GM19099 (cell line): ENCODE measurements around the gene SLC6A12.

Experiments used
- POLR2A ChIP-seq: IDR thresholded peaks from 3 replicates; pipeline ENCODE4 v1.6.1; 2011; ENCODE audit warnings: low read depth; ENCODE audit not compliant: insufficient read length; ENCODE audit errors: extremely low read depth

Gene SLC6A12

DNA sequence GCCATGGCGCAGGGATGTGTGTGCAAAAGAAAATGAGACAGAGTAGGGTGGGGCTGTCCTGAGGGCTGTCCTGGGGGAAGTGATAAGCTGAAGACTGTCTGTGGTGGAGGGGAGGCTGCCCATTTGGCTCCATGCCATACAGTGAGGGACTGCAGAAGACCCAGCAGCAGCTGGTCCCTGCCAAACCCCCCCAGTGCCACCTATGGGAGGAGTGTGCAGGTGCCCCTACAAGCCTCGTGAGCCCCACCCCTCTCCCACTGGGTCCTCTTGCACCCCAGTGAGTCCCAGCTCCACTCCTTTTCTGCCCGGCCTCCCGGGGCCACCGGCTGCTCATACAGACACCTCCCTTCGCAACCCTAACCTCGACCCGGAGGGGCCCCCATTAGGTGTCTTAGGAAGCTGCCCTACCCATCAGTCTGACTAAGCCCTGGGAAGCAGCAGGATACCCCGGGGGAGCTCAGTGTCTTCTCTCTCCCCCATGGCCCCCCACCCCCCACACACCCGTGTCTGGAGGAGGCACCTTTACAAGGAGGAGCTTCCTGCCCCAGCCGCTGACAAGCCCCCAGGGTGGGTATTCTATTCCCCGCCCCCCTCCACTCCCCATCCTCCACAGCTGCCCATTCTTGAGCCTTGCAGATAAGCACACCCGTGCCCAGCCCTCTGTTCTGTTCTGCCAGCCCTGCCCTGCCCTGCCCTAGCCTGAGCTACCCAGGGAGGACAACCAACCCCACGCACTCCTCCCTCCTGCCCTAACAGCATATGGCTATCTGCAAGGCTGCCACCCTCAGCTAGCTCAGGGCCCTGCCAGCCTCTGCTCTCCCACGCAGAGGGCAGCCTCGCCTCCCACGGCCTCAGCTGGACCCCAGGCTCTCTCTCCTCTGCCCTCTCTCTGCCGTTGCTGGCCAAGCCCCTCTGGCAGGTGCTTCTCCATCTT lies 41.9 kb downstream of the SLC6A12 start:
- no peak for TF ChIP-seq POLR2A

DNA sequence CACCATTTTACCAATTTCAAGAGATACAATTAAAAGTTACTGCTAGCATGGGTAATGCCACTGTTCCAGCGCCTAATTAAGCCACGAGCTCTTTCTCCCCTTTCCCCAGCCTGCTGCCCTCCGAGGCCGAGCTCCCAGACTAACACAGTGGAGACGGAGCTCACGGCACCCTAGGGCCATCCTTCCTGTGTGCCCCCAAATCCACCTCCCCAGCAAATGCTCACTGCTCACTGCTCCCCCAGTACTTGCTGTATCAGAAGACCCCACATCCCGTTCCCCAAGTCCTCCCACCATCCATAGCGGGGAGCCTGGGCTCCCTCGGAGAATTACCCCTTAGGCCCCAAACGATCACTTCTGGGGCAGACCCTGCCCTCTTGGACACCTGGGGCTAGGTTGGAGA lies 42.7 kb downstream of the SLC6A12 start:
- no peak for TF ChIP-seq POLR2A

DNA sequence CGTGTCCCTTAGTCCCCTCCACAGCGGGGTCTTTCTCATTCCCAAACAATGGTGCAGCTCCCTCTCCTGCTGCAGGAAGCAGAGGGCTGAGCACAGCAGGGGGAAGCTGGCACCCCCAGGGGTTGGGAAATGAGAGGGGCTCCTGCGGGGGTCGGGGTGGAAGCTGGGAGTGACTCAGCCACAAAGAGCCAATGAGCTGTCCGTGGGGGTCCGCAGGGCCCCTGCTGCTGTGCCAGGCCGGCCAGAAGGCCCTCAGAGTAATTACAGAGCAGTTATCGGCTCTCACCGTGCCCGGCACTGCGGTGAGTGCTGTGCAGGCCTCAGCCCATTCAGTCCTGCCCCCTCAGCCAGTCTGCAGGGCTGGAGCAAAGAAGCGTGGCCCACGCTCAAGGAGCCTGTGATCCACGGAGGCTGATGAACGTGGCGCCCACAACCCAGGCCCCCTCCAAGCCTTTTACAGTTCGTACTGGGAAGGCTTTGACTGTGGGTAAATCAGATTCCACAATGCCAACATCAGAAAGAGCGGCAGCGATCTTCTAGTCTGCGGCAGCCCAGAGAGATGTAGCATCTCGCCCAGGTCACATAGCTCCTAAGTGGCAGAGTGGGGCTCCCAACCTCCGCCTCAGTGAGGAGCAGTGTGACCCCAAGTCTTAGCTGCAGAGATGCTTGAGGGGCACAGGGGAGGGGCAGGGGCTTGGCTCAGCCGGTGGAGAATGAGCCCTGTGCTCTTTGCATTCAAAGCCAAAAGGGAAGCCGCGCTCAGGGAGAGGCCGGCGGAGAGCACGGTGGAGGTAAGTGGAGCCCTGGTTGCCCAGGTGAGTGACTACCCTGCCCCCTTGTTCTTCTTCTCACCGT lies 43.4 kb downstream of the SLC6A12 start:
- TF ChIP-seq POLR2A, result no peak

DNA sequence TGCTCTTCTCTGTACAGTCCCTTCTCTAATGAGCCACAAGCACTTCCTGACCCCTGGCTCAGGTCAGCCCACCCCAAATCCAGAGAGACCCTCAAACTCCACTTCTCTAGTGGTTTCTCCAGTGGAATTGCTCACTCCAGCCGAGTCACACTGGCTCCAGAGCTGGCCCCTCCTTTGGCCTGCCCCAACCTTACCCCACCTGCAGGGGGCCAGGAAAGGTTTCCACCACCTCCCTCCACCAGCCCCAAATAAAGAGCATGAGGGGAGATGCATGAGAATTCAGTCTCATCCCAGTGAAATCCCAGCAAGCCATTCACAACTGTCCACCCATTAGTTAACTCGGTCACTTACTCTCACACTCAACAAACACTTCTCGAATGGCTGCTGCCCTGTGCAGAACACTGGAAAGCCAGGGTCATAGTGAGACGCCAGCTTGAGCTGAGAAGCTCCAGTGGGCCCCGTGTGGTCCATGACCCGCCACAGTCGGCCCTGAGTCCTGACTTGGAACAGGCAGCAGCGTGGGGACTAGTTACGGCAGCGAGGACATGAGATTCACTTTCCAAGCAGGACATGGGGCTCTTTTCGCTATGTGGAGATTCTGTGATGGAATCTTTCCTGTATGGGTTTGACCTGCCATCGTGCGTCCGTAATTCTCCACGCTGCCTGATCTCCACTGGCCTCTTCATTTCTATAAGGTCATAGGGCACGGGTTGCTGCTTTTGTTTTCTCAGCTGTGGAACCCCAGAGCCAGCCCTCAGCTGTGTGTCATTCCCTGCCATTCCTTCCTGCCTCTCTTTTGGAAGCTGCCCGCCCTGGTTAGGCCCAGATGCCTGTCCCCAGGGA lies 44.2 kb downstream of the SLC6A12 start:
- no peak for TF ChIP-seq POLR2A

DNA sequence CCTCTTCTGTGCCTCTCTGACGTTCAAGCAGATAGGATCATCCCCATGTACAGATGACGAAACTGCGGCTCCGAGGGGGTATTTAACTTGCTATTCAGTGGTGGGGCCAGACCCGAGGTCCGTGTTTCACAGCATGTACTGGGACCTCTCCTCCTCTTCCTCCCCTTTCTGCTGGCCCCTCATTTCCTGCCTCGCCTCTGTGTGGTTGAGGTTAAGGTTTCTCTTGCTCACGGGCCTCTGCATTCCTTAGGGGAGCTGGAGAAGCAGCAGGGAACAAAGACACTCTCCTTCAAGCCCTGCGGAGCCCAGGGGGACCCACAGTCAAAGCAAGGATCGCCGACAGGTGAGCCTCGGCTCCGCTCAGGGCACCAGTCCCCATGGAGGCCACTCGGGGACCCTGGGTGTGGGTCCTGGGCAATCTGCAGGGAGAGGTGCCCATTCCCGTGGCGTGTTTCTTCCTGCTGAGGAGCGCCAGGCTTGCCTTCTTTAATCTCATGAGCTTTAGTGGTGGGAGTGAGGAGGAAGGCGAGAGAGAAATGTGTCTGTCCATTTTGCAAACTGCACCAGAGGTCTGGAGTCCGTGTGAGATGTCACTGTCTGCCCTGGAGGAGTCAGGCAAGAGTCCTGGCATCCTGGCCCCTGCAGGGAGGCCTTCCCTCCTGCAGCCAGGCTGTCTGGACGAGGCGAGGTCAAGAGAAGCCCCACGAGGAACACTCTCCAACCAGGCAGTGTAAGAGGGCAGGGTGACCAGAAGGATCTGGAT lies 45.0 kb downstream of the SLC6A12 start:
- TF ChIP-seq POLR2A, result no peak

DNA sequence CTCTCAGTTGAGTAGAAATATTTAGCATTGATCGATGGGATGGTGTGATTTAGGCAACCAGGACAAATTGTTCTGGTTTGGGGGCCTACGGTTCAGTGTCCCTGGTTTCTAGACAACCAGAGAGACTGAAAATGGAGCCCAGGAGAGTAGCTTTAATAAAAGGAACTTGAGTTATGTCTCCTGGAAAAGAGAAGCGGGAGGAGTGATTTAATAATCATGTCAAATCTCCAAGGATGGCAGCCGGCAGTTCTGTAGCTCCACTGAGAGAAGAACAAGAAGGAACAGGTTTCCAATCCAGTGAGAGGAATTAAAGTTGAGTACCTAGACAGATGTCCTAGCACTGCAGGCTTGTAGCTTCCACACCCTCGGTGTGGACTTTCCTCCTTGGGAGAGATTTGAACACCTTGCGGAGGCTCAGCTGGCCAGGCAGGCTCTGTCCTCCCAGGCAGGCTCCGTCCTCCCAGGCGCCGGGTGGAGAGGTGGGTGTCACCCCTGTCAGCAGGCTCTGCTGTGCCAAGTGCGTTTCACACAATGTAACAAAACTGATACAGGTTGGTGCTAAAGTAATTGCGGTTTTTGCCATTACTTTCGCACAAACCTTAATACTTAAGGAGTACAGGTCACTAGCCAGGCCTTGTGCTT lies 45.9 kb downstream of the SLC6A12 start:
- no peak for TF ChIP-seq POLR2A

DNA sequence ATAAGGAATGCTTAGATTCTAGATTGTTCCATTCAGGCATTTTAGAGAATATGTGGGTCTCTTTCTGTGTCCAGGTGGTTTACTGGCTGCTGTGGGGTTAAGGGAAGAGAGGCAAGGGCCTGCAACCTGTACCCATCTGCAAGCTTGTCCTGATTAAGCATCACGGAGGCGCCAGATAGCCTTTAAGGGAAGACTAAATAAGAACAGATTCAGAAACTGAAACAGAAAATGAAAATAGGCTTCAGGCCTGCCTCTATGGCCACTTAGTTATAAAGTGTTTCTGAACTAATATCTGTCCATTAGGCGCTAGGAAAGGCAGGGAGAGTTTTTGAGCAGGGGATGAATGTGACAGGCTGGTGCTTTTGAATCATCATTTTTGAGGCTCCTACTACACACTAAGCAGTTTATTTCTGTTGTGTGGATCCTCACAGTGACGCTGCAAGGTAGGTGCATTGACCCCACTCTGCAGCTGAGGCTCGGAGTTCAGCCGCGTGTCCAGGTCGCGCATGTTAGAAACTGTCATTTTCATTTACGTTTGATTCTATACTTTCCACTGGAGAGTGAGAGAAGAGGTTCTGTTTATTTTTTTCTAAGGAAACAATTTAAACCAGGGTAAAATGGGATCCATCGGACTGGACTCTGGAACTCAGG lies 47.4 kb downstream of the SLC6A12 start:
- TF ChIP-seq POLR2A, result no peak

DNA sequence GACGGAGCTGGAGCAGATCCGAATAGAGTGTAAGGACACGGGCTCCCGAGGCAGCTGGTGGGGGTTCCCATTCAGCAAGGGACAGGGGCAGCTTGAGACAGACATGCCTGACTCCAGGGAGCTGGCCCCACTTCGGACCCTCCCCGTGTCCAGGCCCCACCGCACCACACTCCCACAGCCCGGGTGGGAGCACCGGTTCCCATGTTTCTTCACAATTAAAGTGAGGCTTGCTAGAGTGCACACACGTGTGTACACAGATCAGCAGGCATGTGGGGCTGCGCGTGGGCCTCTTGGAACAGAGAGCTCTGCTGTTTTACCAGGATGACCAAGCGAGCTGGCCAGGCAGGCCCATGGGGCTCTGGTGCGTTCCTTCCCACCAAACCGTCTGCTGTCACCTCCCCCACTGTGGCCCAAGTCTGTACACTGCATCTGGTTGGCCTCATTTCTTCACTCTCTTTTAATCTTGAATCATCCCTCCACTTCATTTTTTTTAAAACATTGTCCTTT lies 48.0 kb downstream of the SLC6A12 start:
- TF ChIP-seq POLR2A, result no peak

DNA sequence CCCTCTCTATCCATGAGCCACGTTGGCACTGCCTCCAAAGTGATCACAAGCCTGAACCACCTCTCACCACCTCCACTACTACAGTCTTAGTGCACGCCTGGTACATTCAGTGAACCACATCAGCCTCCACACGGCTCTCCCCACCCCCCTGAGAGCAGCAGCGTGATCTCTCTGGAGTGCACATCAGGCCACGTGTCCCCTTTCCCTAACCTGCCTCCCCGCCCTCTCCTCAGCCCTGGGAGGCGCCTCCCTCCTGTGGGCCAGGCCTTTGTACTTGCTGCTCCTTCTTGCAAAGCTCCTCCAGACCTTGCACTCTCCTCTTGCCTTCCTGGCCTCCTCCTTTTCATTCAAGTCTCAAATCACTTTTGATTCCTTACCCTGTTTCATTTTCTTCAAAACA lies 49.8 kb downstream of the SLC6A12 start:
- TF ChIP-seq POLR2A, result no peak

DNA sequence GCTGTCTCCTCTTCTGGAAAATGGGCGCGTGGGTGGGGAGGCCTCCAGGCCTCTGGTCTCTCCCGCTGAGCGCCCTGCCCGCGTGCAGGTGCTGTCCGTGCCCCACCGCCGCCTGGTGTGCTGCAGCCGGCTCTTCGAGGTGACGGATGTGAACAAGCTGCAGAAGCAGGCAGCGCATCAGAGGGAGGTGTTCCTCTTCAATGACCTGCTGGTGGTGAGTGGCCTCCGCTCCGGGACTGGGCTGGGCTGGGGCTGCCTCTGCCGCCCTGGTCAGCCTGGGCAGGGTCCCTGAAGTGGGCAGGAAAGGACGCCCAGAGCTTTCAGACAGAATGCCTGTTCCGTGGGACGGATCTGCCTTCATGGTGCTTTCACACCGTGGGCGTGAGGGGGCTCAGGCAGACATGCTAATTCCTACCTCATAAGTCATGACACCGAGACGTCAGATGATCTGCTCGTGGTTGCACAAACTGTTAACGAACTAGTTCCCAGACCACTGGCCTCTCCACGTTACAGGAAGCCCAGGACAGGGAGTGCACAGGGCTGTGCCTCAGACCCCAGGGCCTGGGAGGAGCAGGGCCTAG lies 50.5 kb downstream of the SLC6A12 start:
- no peak for TF ChIP-seq POLR2A

DNA sequence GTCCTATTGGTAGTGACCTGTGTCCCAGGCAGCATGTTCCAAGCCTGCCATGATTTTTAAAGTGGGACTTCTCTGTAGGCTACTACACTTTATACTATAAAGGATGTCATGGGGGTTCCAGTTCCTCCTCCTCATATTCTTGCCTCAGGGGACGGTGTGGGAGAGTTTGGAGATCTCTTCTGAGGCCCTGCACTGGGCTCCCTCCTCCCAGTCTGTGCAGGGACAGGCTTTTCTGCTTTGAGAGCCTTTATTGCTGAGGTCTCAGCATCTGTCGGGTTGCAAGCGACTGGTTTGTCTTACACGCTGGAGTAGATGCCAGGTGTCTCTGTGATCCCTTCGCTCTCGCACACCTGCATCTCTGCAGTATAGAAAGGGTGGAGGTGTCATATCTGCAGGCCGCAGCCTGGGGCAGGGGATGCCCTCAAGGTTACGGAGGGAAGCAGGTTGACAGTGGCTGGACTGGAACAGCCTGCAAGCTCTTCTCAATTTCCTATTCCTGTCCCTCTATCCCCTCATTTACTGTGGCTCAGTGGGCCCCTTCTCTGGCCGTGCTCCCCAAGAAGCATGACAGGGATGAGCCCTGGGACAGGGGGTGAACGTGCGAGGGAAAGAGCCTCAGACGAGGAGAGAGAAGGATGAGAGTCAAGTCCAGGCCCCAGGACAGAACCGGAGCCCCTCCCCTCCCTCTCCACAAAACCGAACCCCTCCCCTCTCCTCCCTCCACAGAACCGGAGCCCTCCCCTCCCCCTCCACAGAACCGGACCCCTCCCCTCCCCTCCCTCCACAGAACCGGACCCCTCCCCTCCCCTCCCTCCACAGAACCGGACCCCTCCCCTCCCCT lies 51.3 kb downstream of the SLC6A12 start:
- TF ChIP-seq POLR2A, result no peak

DNA sequence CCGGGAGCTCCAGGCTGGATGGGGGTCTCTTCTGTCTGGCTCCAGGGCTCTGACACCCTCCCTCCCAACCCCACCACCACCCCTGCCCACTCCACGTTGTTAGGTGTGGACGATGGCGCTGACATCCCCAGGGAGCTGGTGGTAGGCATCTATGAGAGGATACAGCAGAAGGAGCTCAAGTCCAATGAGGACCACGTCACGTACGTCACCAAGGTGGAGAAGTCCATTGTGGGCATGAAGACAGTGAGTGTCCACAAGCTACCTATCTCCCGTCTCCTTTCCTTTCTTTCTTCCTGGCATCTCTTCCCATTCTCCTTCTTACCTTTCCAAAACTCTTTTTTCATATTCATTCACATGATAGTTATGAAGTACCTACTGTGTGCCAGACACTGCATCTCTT lies 52.1 kb downstream of the SLC6A12 start:
- no peak for TF ChIP-seq POLR2A
